ENCODE results near the gene MRPL33. TPM values are rescaled to one million over a fixed set of nuclear protein-coding genes. Genes with fewer than 3 reads are reported as not detected.
A peak's percentile ranks its signal among the peaks of the same experiment; 100 is the strongest.

The MRPL33 gene
- 135 TPM for total RNA-seq
- 147 TPM for polyA plus RNA-seq
- long read RNA-seq, donor 1, partial matches to known transcripts: 0 of 16 reads
- long read RNA-seq, donor 1, other reads (novel, unspliced or antisense): 16 of 16 reads
- long read RNA-seq, donor 2, partial matches to known transcripts: 12 of 114 reads
- long read RNA-seq, donor 2, other reads (novel, unspliced or antisense): 100 of 114 reads
- long read RNA-seq, donor 3, partial matches to known transcripts: 28 of 209 reads
- long read RNA-seq, donor 3, other reads (novel, unspliced or antisense): 179 of 209 reads
- long read RNA-seq, donor 4, partial matches to known transcripts: 10 of 71 reads
- long read RNA-seq, donor 4, other reads (novel, unspliced or antisense): 61 of 71 reads
- long read RNA-seq, donor 5, partial matches to known transcripts: 37 of 276 reads
- long read RNA-seq, donor 5, other reads (novel, unspliced or antisense): 236 of 276 reads
- long read RNA-seq, donor 6, partial matches to known transcripts: 0 of 46 reads
- long read RNA-seq, donor 6, other reads (novel, unspliced or antisense): 46 of 46 reads
- long read RNA-seq, donor 7, partial matches to known transcripts: 29 of 132 reads
- long read RNA-seq, donor 7, other reads (novel, unspliced or antisense): 103 of 132 reads
- long read RNA-seq, donor 8, partial matches to known transcripts: 17 of 31 reads
- long read RNA-seq, donor 8, other reads (novel, unspliced or antisense): 14 of 31 reads
- long read RNA-seq, donor 9, partial matches to known transcripts: 6 of 72 reads
- long read RNA-seq, donor 9, other reads (novel, unspliced or antisense): 66 of 72 reads
- long read RNA-seq, donor 10, partial matches to known transcripts: 11 of 76 reads
- long read RNA-seq, donor 10, other reads (novel, unspliced or antisense): 65 of 76 reads

DNA sequence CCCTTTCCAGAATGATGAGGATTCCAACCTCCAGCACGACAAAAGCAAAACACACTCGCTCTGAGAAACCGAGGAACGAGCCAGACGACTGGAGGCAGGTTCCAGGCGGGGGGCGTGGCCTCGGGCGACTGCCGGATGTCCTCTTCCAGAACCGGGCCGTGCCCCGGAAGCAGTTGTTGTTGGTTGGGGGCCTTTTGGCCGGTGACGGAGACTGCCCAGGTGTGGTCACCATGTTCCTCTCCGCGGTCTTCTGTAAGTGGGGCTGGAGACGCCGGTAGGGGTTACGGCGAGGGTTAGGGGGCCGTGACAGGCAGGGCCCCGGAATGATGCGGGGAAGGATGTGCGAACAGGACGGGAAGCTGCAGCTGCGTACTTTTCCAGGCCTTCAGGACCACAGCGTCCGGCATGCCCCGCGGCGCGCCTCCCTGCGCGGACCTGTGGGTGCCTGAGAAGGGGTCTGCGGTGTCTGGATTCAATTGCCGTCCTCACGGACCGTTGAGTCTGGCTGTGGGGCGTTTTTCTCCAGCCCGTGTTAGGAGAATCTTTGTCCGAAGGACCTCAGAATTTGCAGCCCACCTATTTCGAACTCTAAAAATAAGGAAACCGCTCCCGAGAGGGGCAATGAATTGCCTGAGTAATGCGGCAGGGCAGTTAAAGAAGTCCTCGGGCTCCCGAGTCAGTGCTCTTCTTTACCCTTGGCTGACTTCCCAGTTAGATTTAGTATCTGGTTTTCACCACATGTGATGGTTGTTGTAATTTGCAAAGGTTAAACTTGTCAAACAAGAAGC is at the start of gene MRPL33:
Gene MRPL33, plus strand, starts transcription at position 172 of the 788 bp plus-strand sequence. Its CDS starts 59 bp downstream, at position 231.
- H3K36me3 ChIP-seq (ENCODE audit: control insufficient read depth in 2 of 2, insufficient read depth in 2 of 2, low read length in 1 of 2): peaks cover under 1 to 16% of the 10 kb centered on the region in 2 donors
- peak within 1 kb of the TSS; percentile 89 to 96 for H3K4me3 ChIP-seq (ENCODE audit: low read length in 2 of 2)
- no peaks in the 10 kb centered on the region for H3K9me3 ChIP-seq (ENCODE audit: control insufficient read depth in 2 of 2, insufficient read depth in 1 of 2, low read length in 1 of 2)
- peaks cover 3 to 7% of the 10 kb centered on the region in 2 donors for H3K4me1 ChIP-seq (ENCODE audit: control insufficient read depth in 2 of 2, insufficient read depth in 2 of 2, low read length in 2 of 2)
- H3K27ac ChIP-seq (ENCODE audit: low read depth in 1 of 2, low read length in 1 of 2): peak within 1 kb of the TSS; percentile 77 to 93
- H3K27me3 ChIP-seq (ENCODE audit: control insufficient read depth in 2 of 2, insufficient read depth in 1 of 2, low read length in 1 of 2): peaks cover 0 to 4% of the 10 kb centered on the region in 2 donors
- under 1% methylated on average over 48 of the region's 48 CpGs for WGBS
- DNase-seq (ENCODE audit: low read depth in 6 of 9, low spot score in 9 of 9): peak; percentile 85 to 96 (median 87)

DNA sequence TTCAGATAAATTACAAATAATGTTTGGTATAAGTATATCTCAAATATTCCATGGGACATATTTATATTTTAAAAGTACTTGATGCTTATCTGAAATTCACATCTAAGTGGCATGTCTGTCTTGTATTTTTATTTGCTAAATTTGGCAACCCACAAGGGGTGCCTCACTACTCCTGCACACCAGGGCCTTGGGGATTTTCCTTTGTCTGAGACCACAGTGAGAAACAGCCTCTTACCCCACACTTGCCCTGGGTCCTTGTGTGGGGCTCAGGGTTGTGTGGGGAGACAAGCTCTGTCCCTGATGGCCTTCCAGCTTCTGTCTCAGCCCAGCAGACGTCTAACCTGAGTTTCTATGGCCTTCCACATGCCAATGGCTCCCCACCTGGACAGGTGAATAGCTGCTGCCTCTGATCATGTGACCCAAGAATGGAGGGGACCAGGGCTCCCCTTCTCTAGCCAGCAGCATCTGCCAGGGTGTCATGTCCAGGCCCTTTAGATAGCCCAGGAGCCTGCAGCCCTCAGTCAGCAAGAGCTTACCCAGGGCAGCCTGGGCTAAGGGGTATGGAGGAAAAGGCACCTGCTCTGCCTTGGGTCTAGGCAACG is 49.5 kb upstream of the MRPL33 start:
- H3K27me3 ChIP-seq (ENCODE audit: control insufficient read depth in 2 of 2, insufficient read depth in 1 of 2, low read length in 1 of 2): peaks cover under 1 to 26% of the 10 kb centered on the region in 2 donors
- no peak for DNase-seq (ENCODE audit: low read depth in 6 of 9, low spot score in 9 of 9)
- whole genome bisulfite sequencing: 81% methylated on average over 2 of the region's 2 CpGs
- no peaks in the 10 kb centered on the region for H3K36me3 ChIP-seq (ENCODE audit: control insufficient read depth in 2 of 2, insufficient read depth in 2 of 2, low read length in 1 of 2)
- no peaks in the 10 kb centered on the region for H3K9me3 ChIP-seq (ENCODE audit: control insufficient read depth in 2 of 2, insufficient read depth in 1 of 2, low read length in 1 of 2)
- H3K27ac ChIP-seq (ENCODE audit: low read depth in 1 of 2, low read length in 1 of 2): no peak overlapping the region
- H3K4me3 ChIP-seq (ENCODE audit: low read length in 2 of 2): no peak overlapping the region
- no peaks in the 10 kb centered on the region for H3K4me1 ChIP-seq (ENCODE audit: control insufficient read depth in 2 of 2, insufficient read depth in 2 of 2, low read length in 2 of 2)

DNA sequence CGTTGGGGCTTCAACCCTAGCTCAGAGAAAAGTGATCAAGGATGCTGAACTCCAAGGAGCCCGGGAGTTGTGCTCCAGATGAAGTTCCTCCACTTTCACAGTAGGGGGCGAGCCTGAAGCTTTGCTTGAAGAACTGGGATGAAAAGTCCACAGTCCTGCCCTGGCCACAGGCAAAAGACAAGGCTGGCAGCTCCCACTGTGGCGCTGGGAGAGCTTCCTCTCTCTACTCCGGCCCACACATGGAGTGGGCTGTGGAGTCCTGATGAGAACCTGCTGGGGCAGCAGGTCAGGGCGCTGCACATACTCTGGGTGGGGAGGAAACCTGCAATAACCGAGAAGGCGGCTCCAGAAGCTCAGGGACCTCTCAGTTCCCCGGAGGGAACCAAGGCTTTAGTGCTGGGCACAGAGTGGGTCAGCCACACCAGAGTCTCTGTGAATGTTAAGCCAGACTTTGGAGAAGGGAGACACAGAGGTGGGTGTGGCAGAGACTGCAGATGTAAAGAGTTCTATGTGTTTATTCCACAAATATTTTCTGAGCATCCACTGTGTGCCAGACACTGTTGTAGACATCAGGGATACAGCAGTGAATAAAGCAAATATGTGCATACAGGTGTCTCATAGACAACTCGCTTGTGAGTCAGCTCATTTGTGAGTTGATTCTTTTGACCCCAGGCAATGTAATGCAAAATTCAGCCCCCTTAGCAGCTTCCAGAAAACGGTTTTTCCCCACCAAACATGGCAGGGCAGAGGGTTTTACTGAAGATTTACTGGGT is 48.0 kb upstream of the MRPL33 start:
- Histone ChIP-seq H3K27ac (ENCODE audit: low read depth in 1 of 2, low read length in 1 of 2) (no peak overlapping the region), H3K4me1 (ENCODE audit: control insufficient read depth in 2 of 2, insufficient read depth in 2 of 2, low read length in 2 of 2) (peaks cover 0 to 6% of the 10 kb centered on the region in 2 donors), H3K27me3 (ENCODE audit: control insufficient read depth in 2 of 2, insufficient read depth in 1 of 2, low read length in 1 of 2) (peaks cover 0 to 11% of the 10 kb centered on the region in 2 donors), H3K9me3 (ENCODE audit: control insufficient read depth in 2 of 2, insufficient read depth in 1 of 2, low read length in 1 of 2) (no peaks in the 10 kb centered on the region), H3K36me3 (ENCODE audit: control insufficient read depth in 2 of 2, insufficient read depth in 2 of 2, low read length in 1 of 2) (no peaks in the 10 kb centered on the region), H3K4me3 (ENCODE audit: low read length in 2 of 2) (no peak overlapping the region)
- peak in 1 of 9 donors; percentile 32 for DNase-seq (ENCODE audit: low read depth in 6 of 9, low spot score in 9 of 9)
- 59% methylated on average over 11 of the region's 11 CpGs for WGBS

DNA sequence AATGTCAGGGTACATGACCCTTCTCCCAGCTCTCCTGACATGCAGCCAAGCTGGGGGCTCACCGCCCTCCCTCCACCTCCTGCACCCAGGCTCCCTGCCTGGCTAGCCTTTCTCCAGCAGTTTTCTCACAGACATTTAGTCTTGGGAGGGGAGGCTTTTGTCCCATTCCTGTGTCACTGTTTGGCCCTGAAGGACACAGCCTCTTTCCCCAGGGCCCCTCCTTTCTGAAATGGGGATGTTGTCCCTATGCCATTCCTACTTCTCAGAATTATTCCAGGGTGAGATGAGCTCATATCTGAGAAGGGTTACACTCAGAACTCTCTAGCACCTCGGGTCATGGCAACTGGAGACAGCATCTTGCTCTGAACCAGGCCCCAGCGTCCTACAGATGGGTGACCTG is 47.3 kb upstream of the MRPL33 start:
- Histone ChIP-seq H3K27me3 (ENCODE audit: control insufficient read depth in 2 of 2, insufficient read depth in 1 of 2, low read length in 1 of 2) (peaks cover 0 to 9% of the 10 kb centered on the region in 2 donors), H3K27ac (ENCODE audit: low read depth in 1 of 2, low read length in 1 of 2) (no peak overlapping the region), H3K4me1 (ENCODE audit: control insufficient read depth in 2 of 2, insufficient read depth in 2 of 2, low read length in 2 of 2) (peaks cover 0 to 9% of the 10 kb centered on the region in 2 donors), H3K9me3 (ENCODE audit: control insufficient read depth in 2 of 2, insufficient read depth in 1 of 2, low read length in 1 of 2) (no peaks in the 10 kb centered on the region), H3K4me3 (ENCODE audit: low read length in 2 of 2) (no peak overlapping the region), H3K36me3 (ENCODE audit: control insufficient read depth in 2 of 2, insufficient read depth in 2 of 2, low read length in 1 of 2) (no peaks in the 10 kb centered on the region)
- no peak for DNase-seq (ENCODE audit: low read depth in 6 of 9, low spot score in 9 of 9)
- WGBS: 95% methylated on average over 3 of the region's 3 CpGs

DNA sequence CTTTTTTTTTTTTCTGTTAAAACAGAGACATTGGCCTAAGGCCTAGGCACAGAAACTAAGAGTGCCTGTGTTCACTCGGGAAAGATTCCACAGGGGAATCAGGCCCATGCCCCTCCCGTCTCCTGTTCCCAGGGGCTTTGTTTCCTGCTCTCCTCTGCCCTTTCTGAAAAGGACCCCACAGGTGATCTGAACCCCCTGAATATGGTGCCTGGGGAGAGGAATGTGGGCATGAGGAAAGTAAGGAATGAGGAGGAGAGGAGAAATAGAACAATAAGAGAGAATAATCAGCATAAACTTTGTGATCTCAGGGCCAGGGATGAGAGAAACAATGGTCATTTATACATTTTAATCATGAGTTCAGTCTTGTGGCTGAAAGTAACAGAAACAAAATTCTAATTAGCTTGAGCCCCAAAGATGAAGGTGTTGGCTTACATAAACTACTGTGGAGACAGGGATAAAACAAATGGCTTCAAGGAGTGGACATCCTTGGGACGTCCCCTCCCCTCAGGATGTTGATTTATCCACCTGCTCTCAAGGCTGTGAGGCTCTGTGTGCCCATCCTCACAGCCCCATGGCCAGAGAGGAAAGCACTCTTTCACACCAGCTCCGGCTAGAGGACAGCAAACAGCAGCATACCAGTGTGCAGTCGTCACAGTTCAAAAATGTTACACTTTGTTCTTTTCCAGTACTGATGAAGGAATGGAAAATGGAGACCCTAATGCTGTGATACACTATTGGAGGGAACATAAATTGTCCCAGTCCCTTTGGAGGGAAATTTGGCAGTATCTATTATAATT is 46.4 kb upstream of the MRPL33 start:
- Histone ChIP-seq H3K4me3 (ENCODE audit: low read length in 2 of 2) (no peak overlapping the region), H3K27ac (ENCODE audit: low read depth in 1 of 2, low read length in 1 of 2) (no peak overlapping the region), H3K9me3 (ENCODE audit: control insufficient read depth in 2 of 2, insufficient read depth in 1 of 2, low read length in 1 of 2) (no peaks in the 10 kb centered on the region), H3K4me1 (ENCODE audit: control insufficient read depth in 2 of 2, insufficient read depth in 2 of 2, low read length in 2 of 2) (peaks cover 0 to 12% of the 10 kb centered on the region in 2 donors), H3K36me3 (ENCODE audit: control insufficient read depth in 2 of 2, insufficient read depth in 2 of 2, low read length in 1 of 2) (no peaks in the 10 kb centered on the region), H3K27me3 (ENCODE audit: control insufficient read depth in 2 of 2, insufficient read depth in 1 of 2, low read length in 1 of 2) (peaks cover 0 to 4% of the 10 kb centered on the region in 2 donors)
- WGBS: 96% methylated on average over 5 of the region's 5 CpGs
- DNase-seq (ENCODE audit: low read depth in 6 of 9, low spot score in 9 of 9): no peak

GRCh38 chr2:27727257-27727656 is 44.3 kb upstream of the MRPL33 start:
- H3K27ac ChIP-seq (ENCODE audit: low read depth in 1 of 2, low read length in 1 of 2): no peak overlapping the region
- H3K36me3 ChIP-seq (ENCODE audit: control insufficient read depth in 2 of 2, insufficient read depth in 2 of 2, low read length in 1 of 2): no peaks in the 10 kb centered on the region
- no peaks in the 10 kb centered on the region for H3K27me3 ChIP-seq (ENCODE audit: control insufficient read depth in 2 of 2, insufficient read depth in 1 of 2, low read length in 1 of 2)
- no peaks in the 10 kb centered on the region for H3K9me3 ChIP-seq (ENCODE audit: control insufficient read depth in 2 of 2, insufficient read depth in 1 of 2, low read length in 1 of 2)
- H3K4me1 ChIP-seq (ENCODE audit: control insufficient read depth in 2 of 2, insufficient read depth in 2 of 2, low read length in 2 of 2): peaks cover 0 to 12% of the 10 kb centered on the region in 2 donors
- no peak overlapping the region for H3K4me3 ChIP-seq (ENCODE audit: low read length in 2 of 2)
- WGBS: 91% methylated on average over 9 of the region's 9 CpGs
- DNase-seq (ENCODE audit: low read depth in 6 of 9, low spot score in 9 of 9): no peak

DNA sequence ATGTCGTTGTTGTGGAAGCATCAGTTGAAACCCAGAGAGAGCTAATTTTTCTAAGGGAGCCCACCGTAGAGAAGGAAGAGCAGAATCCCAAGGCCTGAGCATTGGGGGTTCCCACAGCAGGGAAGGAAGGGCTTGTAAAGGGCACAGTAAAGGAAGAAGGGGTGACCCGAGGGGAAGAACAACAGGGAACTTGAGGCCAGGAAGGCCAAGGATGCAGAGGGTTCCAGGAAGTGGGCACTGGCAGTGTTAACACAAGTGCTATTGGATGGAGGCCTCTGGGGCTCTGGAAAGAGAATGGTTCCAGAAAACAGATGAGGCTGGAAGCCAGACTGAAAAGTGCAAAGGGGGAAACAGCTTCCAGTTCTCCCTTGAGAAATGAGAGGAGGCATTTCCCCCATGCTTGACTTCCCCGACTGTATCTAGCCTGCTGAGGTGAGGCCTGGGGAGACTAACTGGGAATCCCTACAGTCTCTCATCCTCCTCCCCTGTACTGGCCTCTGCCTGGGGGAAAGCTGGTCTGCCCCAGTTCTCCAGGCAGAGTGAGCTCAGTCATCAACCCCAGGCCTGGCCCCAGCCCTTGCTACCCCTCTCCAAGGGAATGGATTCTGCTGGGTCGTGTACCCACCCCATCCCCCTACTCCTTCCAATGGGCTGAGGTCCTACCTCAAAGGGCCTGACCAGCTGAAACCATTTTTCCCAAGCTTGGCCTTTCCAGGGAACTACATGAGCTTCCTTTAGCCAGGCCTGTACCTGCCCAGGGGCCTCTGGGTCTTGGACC is 43.2 kb upstream of the MRPL33 start:
- Histone ChIP-seq H3K36me3 (ENCODE audit: control insufficient read depth in 2 of 2, insufficient read depth in 2 of 2, low read length in 1 of 2) (no peaks in the 10 kb centered on the region), H3K9me3 (ENCODE audit: control insufficient read depth in 2 of 2, insufficient read depth in 1 of 2, low read length in 1 of 2) (no peaks in the 10 kb centered on the region), H3K4me1 (ENCODE audit: control insufficient read depth in 2 of 2, insufficient read depth in 2 of 2, low read length in 2 of 2) (peaks cover 0 to 12% of the 10 kb centered on the region in 2 donors), H3K27ac (ENCODE audit: low read depth in 1 of 2, low read length in 1 of 2) (no peak overlapping the region), H3K27me3 (ENCODE audit: control insufficient read depth in 2 of 2, insufficient read depth in 1 of 2, low read length in 1 of 2) (no peaks in the 10 kb centered on the region), H3K4me3 (ENCODE audit: low read length in 2 of 2) (no peak overlapping the region)
- no peak for DNase-seq (ENCODE audit: low read depth in 6 of 9, low spot score in 9 of 9)
- 91% methylated on average over 5 of the region's 5 CpGs for WGBS

Measured in thymus (tissue), 14 donors.